K562 (cell line): Measurements from ENCODE around the gene DEFB113.

Source experiments
- HDAC1 ChIP-seq, 2 experiments: fragments of 450-650 bp; IDR thresholded peaks; 2 replicates each; pipeline ENCODE4 v1.6.1; 2016 to 2017; ENCODE audit warnings: inconsistent platforms in 1 of 2, mild to moderate bottlenecking in 1 of 2, moderate library complexity in 1 of 2
- SAFB ChIP-seq: fragments of 200-400 bp; formaldehyde crosslinking; IDR thresholded peaks from 2 replicates; pipeline ENCODE4 v1.6.1; 2017; ENCODE audit warnings: low read depth, low read length, borderline replicate concordance
- ZNF274 ChIP-seq: IDR thresholded peaks from 2 replicates; pipeline ENCODE4 v1.6.1; 2011; ENCODE audit warnings: low read depth, mild to moderate bottlenecking, low read length, moderate library complexity, borderline replicate concordance
- ZNF561 ChIP-seq: fragments of 450-650 bp; formaldehyde crosslinking; conservative IDR thresholded peaks from 2 replicates; pipeline ENCODE4 v1.4.0; 2020; ENCODE audit warnings: mild to moderate bottlenecking, moderate library complexity
- ZNF695 ChIP-seq: fragments of 450-650 bp; formaldehyde crosslinking; IDR thresholded peaks from 2 replicates; pipeline ENCODE4 v1.4.0; 2020; ENCODE audit warnings: mild to moderate bottlenecking, moderate library complexity

- TF ChIP-seq ZNF274 (no peak), ZNF695 (CRISPR knock-in tag) (no peak), HDAC1 (IDR thresholded peaks at IDR 0.05) (no peak), ZNF561 (CRISPR knock-in tag) (no peak), SAFB (no peak)
Measured at GRCh38 chr6:49964064-49964463, 5.4 kb downstream of the DEFB113 start, which contains the start of gene DEFB114.
